HTERT RPE-1 (cell line): Measurements from ENCODE around the gene CPPED1.
"Not testable (repeated sequence)": the region's sequence is repeated elsewhere in the genome, so short reads cannot be mapped to it uniquely, and the experiment has no call there.

Experiments
- in situ Hi-C: fragments of 300-500 bp; cut with MboI; formaldehyde crosslinking; loops from 4 replicates; pipeline ENCODE4 v1.14.3; 2020; ENCODE audit warnings: low sequenced_read_pairs

The CPPED1 gene

GRCh38 chr16:12802048-12802447 is 1.6 kb downstream of the CPPED1 start:
- in situ Hi-C loops: no loop called here

GRCh38 chr16:12801511-12802042 is 2.1 kb downstream of the CPPED1 start:
- in situ Hi-C loops: no loop called here

DNA sequence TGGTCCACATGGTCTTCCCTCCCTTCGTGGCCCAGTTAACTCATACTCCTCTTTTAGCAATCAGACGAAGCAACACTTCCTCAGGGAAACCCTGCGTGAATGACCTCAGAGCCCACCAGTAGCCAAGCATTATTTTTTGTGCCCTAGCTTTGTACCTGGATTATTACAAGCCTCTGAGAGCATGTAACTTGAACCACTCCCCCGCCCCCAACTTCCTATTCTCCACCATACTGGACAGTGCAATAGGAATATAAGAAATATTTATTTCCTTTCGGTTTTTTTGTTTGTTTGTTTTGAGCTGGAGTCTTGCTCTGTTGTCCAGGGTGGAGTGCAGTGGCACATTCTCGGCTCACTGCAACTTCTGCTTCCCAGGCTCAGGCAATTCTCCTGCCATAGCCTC is 2.9 kb downstream of the CPPED1 start:
- in situ Hi-C loops: no loop called here

- in situ Hi-C loops: not testable (repeated sequence)
Measured at GRCh38 chr16:12799996-12800395, 3.7 kb downstream of the CPPED1 start.

DNA sequence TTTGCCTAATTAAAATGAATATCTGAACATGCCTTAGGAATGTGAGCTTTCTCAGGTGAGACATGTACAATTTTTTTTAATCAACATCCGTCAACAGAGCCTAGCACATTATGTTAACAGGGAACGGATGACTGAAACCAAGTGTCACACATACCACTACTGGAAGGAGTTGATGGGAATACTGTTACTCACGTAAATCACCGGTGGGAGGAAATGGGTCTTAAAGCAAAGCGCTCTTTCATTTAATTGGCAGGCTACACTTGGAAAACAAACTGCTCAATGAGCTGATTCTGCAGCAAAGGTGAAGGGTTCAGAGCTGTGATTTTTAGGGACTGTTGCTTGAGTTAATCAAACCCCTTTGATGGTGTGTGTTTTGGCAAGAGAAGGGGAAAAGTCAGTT is 4.8 kb downstream of the CPPED1 start:
- in situ Hi-C loops: no loop called here

DNA sequence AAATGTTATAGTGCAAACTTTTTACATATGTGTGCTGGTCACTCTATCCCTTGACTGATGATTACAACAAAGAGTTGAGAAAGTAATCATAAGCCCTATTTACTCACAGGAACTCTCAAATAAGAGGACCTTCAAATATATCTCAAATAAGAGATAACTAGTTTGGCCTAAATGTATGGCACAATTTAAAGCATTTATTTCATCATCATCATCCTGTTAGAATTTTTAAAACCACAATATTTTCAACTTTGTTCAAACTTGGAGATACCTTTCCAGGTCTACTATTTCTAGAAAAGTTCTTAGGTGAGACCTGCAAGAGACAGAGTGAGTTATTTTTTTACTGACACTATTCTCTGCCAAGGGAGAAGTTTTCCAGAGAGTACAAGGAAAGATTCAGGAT is 5.5 kb downstream of the CPPED1 start:
- in situ Hi-C loops: no loop called here

DNA sequence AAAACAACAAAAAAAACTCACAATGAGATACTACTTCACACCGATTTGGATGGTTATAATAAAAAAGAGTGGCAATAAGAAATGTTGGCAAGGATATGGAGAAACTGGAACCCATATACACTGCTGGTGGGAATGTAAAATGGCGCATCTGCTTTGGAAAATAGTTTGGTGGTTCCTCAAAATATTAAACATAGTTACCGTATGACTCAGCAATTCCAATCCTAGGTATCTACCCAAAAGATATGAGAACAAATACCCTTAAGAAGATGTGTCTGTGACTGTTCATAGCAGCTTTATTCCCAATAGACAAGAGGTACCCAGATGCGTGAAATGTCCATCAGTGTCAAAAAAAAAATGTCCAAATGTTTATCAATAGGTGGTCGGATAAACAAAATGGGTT is 7.2 kb downstream of the CPPED1 start:
- in situ Hi-C loops: no loop called here

- in situ Hi-C loops: no loop called here
Measured at GRCh38 chr16:12794486-12795387, 8.9 kb downstream of the CPPED1 start.

GRCh38 chr16:12793865-12794240 is 9.8 kb downstream of the CPPED1 start:
- in situ Hi-C loops: no loop called here

- in situ Hi-C loops: no loop called here
Measured at GRCh38 chr16:12793120-12793864, 10.4 kb downstream of the CPPED1 start.

DNA sequence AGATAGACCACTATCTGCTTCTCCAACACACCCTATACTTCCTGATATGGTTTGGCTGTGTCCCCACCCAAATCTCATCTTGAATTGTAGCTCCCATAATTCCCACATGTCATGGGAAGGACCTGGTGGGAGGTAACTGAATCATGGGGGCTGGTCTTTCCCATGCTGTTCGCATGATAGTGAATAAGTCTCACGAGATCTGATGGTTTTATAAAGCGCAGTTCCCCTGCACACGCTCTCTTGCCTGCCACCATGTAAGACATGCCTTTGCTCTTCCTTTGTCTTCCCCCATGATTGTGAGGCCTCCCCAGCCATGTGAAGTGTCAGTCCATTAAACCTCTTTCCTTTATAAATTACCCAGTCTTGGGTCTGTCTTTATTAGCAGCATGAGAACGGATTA is 11.2 kb downstream of the CPPED1 start:
- in situ Hi-C loops: not testable (repeated sequence)

DNA sequence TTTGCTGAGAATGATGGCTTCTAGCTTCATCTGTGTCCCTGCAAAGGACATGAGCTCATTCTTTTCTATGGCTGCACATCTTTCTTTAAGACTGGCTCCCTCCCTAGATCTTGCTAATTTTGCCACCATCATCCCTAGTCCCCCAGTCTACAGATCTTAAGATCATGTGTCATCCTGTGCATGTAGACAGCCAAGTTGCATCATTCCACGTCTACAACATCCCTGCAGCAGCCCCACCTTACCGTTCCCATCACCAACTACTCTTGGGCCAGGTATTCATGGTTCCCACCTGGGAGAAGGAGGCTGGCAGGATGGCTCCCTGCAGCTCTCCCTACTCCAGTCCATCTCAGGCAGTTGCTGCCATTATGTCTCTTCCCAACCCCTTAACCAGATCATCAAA is 12.3 kb downstream of the CPPED1 start:
- in situ Hi-C loops: no loop called here

DNA sequence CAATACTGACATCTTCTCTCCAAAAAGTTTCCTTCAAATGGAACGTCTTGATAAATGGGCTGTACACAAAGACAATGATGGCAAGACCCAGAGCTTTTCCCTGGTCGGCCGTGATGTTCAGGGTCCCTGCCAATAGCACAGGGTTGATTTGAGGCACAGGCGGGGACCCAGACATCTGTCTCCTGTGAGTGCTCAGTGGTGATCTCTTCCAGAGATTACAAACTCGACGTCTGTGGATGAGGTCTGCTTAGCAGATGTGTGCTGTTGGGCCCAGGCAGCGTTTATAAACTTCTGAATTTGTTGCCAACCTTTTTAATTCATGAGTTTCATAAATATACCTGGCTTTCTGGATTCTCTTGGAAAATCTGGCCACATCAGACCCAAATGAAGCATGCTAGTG is 14.9 kb downstream of the CPPED1 start:
- in situ Hi-C loops: no loop called here

GRCh38 chr16:12786081-12786480 is 17.6 kb downstream of the CPPED1 start:
- in situ Hi-C loops: no loop called here

- in situ Hi-C loops: no loop called here
Measured at GRCh38 chr16:12784076-12784475, 19.6 kb downstream of the CPPED1 start.

GRCh38 chr16:12781777-12782176 is 21.9 kb downstream of the CPPED1 start:
- in situ Hi-C loops: no loop called here

DNA sequence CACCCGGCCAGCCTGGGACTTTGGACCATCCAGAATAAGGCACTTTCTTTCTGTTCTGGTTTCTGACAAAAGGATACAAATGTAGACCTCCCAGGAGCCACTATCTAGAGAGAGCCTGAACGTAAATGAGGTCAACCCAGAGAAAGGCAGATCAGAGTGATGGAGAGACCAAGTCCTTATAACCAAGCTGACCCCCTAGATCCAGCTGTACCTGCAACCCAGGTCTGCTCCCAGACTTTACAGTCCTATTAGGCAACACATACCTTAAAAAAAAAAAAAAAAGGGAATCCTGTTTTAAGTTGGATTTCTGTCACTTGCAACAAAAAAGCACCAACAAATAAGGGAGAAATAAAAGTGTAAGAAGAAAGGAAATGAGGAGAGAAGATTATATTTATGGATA is 23.2 kb downstream of the CPPED1 start:
- in situ Hi-C loops: no loop called here

DNA sequence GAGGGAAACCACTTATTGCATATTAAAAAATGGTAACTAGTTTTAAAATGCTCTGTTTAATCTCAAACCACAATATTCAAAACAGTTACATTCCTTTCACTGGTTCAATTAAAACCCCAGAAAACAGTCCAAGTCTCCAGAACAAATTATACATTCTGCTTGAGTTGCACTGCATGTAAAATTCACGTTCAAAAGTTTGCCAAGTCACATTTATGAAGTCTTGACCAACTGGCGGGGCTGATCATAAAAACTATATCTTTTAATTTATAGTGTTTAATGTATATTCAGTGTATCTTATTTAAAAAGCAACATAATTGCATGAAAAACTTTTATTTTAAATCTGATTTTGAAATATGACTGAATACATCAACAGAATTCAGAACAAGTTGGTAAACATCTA is 25.0 kb downstream of the CPPED1 start:
- in situ Hi-C loops: no loop called here

DNA sequence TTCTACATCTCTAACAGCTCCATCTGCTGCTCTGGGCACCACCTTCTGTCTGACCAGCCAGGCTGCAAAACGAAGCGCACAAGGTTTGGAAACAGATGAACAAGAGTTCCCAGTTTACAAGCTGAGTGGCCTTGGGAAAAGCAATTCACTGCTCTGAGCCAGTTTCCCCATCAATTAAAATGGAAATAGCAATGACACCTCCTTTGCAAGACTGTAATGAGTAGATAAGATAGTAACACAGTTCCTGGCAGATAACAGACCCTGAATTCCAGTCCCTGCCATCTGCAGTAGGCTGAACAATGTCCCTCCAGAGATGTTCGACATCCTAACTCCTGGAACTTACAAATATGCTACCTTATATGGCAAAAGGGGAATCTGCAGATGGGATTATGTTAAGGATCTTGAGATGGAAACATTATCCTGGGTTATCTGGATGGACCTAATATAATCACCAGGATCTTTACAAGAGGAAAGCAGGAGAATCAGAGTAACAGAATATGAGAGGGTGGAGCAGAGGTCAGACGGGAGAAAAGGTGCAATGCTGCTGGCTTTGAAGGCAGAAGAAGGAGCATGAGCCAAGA is 27.9 kb downstream of the CPPED1 start:
- in situ Hi-C loops: no loop called here

- in situ Hi-C loops: no loop called here
Measured at GRCh38 chr16:12773221-12773620, 30.5 kb downstream of the CPPED1 start.

DNA sequence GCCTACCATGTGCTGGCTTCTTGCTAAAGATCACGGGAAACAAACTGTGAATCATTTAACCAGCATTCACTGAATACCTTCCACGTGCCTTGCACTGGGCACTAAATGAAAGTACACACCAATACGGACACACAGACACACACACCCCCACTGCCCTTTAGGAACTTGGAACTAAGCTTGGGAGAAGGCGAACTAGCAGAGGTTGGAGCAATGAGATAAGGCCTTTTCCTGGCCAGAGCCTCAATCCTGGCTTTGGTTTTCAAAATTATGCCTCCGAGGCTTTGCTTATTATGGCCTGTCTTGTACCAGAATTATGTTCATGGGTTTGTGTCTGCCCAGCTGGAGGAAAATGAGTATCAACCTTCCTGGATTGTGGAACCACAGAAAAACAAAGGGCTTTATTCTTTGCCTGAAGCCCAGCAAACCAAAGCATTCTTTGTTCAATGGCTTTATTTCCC is 32.3 kb downstream of the CPPED1 start:
- in situ Hi-C loops: no loop called here

DNA sequence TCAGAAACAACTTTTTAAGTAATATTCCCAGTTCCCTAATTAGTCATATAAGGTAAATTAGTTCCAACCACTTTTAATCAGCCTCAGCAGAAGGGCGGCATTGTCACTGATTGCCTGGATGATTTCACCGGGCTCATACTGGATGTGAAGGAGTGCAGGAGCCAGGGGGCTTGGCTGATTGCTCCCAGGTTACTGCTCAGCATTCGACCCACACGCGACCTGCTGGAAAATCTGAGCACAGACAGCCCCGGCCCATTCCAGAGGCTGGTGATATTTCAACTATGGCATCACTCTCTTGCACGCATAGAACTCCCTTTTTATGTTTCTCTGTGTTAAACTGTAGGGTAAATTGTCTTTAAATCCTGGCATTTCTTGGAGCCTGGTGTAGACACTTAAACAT is 34.2 kb downstream of the CPPED1 start:
- in situ Hi-C loops: no loop called here
